RWPE2 (cell line): Measurements from ENCODE around the gene ACKR2.

Experiments
- ATAC-seq: fragments of 200-7000 bp; cut with Tn5 transposase; 3 replicates; pipeline ENCODE4 v1.9.1; 2021; ENCODE audit warnings: low read depth
- DNase-seq: peaks from one replicate; pipeline ENCODE4 v3.0.0-alpha.2; 2020; ENCODE audit warnings: low spot score
- H3K27ac ChIP-seq: fragments of 450-650 bp; 2 replicates; pipeline ENCODE4 v1.5.1; 2017; ENCODE audit warnings: mild to moderate bottlenecking; ENCODE audit not compliant: poor library complexity, severe bottlenecking
- H3K27me3 ChIP-seq: fragments of 250-450 bp; sonication (Bioruptor Pico); 2 replicates; pipeline ENCODE4 v1.5.1; 2021; ENCODE audit warnings: mild to moderate bottlenecking, moderate library complexity; ENCODE audit not compliant: insufficient read depth, poor library complexity, severe bottlenecking
- H3K36me3 ChIP-seq: fragments of 250-450 bp; sonication (Bioruptor Pico); 2 replicates; pipeline ENCODE4 v1.5.1; 2020; ENCODE audit warnings: low read depth, mild to moderate bottlenecking, moderate library complexity
- H3K4me1 ChIP-seq: fragments of 250-450 bp; sonication (Bioruptor Pico); 2 replicates; pipeline ENCODE4 v1.5.1; 2021; ENCODE audit warnings: mild to moderate bottlenecking, moderate library complexity; ENCODE audit not compliant: insufficient read depth, poor library complexity, severe bottlenecking
- H3K4me3 ChIP-seq: fragments of 250-450 bp; sonication (Bioruptor Pico); 2 replicates; pipeline ENCODE4 v1.5.1; 2021; ENCODE audit warnings: mild to moderate bottlenecking, moderate library complexity; ENCODE audit not compliant: severe bottlenecking
- H3K9me3 ChIP-seq: fragments of 250-450 bp; sonication (Bioruptor Pico); 2 replicates; pipeline ENCODE4 v1.5.1; 2021; ENCODE audit warnings: mild to moderate bottlenecking, moderate library complexity; ENCODE audit not compliant: severe bottlenecking
- TF ChIP-seq, protein P1 (sequence below): fragments of 450-650 bp; IDR thresholded peaks from one replicate; pipeline ENCODE4 v1.5.1; 2017; ENCODE audit warnings: mild to moderate bottlenecking, moderate library complexity; ENCODE audit not compliant: poor library complexity, severe bottlenecking

ACKR2 gene

DNA sequence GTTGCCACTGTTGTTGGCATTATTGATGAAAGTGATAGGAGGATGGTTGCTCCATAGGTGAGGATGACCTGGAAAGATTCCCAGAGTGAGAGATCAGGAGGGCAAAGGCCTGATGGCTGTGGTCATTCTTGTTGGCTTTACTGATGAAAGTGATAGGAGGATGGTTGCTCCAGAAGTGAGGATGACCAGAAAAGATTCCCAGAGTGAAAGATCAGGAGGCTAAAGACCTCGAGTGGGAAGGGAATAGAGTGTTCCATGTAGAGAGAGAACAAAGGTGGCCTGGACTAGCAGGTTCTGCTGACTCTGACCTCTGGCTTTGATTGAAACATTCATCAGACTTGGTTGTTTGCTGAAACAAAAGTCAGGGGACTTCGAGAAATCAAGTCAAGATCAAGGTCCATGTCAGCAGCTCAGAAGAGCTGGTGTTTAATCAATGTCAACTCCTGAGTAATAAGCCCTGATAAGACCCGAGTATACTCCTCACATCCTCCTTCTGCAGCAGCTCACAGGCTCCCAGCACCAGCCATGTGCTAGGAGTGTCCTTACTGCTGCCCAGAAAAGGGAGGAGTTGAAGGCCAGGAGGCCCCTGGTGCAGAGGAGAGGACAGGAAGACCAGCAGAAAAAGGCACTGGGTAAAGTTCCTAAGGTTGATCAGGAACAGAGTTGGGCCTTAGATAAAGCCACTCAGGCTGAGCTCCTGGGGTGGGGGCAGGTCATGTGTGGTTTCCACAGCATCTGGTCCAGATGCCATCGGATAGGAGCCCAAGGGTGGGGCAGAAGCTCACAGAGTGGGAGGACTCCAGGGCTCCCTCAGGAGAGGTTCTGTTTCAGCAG is 46.5 kb downstream of the ACKR2 start:
- H3K36me3 ChIP-seq, result no peaks in the 10 kb centered on the region
- no peak for ATAC-seq
- DNase-seq, result no peak
- TF ChIP-seq, protein P1, sequence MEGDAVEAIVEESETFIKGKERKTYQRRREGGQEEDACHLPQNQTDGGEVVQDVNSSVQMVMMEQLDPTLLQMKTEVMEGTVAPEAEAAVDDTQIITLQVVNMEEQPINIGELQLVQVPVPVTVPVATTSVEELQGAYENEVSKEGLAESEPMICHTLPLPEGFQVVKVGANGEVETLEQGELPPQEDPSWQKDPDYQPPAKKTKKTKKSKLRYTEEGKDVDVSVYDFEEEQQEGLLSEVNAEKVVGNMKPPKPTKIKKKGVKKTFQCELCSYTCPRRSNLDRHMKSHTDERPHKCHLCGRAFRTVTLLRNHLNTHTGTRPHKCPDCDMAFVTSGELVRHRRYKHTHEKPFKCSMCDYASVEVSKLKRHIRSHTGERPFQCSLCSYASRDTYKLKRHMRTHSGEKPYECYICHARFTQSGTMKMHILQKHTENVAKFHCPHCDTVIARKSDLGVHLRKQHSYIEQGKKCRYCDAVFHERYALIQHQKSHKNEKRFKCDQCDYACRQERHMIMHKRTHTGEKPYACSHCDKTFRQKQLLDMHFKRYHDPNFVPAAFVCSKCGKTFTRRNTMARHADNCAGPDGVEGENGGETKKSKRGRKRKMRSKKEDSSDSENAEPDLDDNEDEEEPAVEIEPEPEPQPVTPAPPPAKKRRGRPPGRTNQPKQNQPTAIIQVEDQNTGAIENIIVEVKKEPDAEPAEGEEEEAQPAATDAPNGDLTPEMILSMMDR, result no peak
- no peaks in the 10 kb centered on the region for H3K4me1 ChIP-seq
- H3K27ac ChIP-seq, result no peak overlapping the region
- H3K4me3 ChIP-seq, result no peak overlapping the region
- no peaks in the 10 kb centered on the region for H3K27me3 ChIP-seq
- H3K9me3 ChIP-seq, result no peaks in the 10 kb centered on the region

DNA sequence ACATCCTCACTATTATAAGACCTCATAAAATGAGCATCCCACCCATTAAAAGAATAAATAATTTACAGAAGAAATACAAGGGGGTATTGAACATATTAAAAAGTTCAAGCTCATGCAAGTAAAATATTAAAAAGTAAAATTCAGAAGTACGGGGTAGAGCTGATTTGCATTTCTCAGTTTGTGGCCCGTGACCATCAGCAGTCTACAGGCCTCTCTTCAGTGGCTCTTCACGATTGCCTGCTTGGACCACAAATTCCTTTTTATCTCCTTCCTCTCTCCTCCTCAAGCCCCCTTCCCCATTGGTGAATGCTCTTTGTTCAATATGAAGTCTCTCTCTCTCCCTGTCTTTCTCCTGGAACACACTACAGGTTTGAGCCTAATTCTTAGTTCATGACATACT is 47.3 kb downstream of the ACKR2 start:
- ATAC-seq, result no peak
- Histone ChIP-seq H3K4me3 (no peak overlapping the region), H3K27me3 (no peaks in the 10 kb centered on the region), H3K9me3 (no peaks in the 10 kb centered on the region), H3K27ac (no peak overlapping the region), H3K36me3 (no peaks in the 10 kb centered on the region), H3K4me1 (no peaks in the 10 kb centered on the region)
- no peak for DNase-seq
- TF ChIP-seq, protein P1, result no peak

- no peak overlapping the region for H3K27ac ChIP-seq
- no peak for DNase-seq
- H3K4me1 ChIP-seq, result no peaks in the 10 kb centered on the region
- no peaks in the 10 kb centered on the region for H3K36me3 ChIP-seq
- no peak overlapping the region for H3K4me3 ChIP-seq
- ATAC-seq, result no peak
- TF ChIP-seq, protein P1, result no peak
- no peaks in the 10 kb centered on the region for H3K27me3 ChIP-seq
- H3K9me3 ChIP-seq, result no peaks in the 10 kb centered on the region
Observed at GRCh38 chr3:42864321-42864950, 55.2 kb downstream of the ACKR2 start.

- TF ChIP-seq, protein P1, result no peak
- no peaks in the 10 kb centered on the region for H3K4me1 ChIP-seq
- H3K36me3 ChIP-seq, result no peaks in the 10 kb centered on the region
- no peak overlapping the region for H3K27ac ChIP-seq
- H3K9me3 ChIP-seq, result no peaks in the 10 kb centered on the region
- H3K4me3 ChIP-seq, result no peak overlapping the region
- DNase-seq (no peak), ATAC-seq (no peak)
- no peaks in the 10 kb centered on the region for H3K27me3 ChIP-seq
Observed at GRCh38 chr3:42865256-42865655, 56.0 kb downstream of the ACKR2 start.

- Histone ChIP-seq H3K36me3 (no peaks in the 10 kb centered on the region), H3K4me3 (no peak overlapping the region), H3K27ac (no peak overlapping the region), H3K4me1 (no peaks in the 10 kb centered on the region), H3K9me3 (no peaks in the 10 kb centered on the region), H3K27me3 (no peaks in the 10 kb centered on the region)
- ATAC-seq, result no peak
- DNase-seq, result no peak
- TF ChIP-seq, protein P1, result no peak
Observed at GRCh38 chr3:42867138-42867537, 57.9 kb downstream of the ACKR2 start.
